ENCODE measurements around the gene GDF9. TPM values are rescaled to one million over a fixed set of nuclear protein-coding genes. Genes with fewer than 3 reads are reported as not detected.

Gene GDF9
- total RNA-seq, 1 experiment from 2014 or later: 0.24 TPM

GRCh38 chr5:132867046-132867451 lies 780 bp upstream of the GDF9 start:
- Histone ChIP-seq H2BK15ac (ENCODE audit: low read depth, low read length) (no peak overlapping the region), H3K4me1 (ENCODE audit: insufficient read depth, low read length) (peaks cover 5% of the 10 kb centered on the region; the same call in 1 of the 2 replicates), H3K9me3 (ENCODE audit: control insufficient read depth, low read depth, low read length) (no peaks in the 10 kb centered on the region), H3K4ac (ENCODE audit: low read depth, low read length) (no peak overlapping the region), H3K4me2 (ENCODE audit: insufficient read depth, insufficient read length, low read length) (peak overlapping the region; percentile 94), H3K79me2 (ENCODE audit: insufficient read depth, low read length) (peaks cover 3% of the 10 kb centered on the region; the same call in 1 of the 2 replicates), H2AK5ac (ENCODE audit: insufficient read length, low read length) (no peak overlapping the region), H4K20me1 (ENCODE audit: control insufficient read depth, insufficient read depth, insufficient read length) (no peaks in the 10 kb centered on the region), H2BK12ac (ENCODE audit: insufficient read length, low read depth, low read length) (no peak overlapping the region), H4K8ac (replicated peaks; ENCODE audit: insufficient read length, low read depth, low read length) (no peak overlapping the region), H3K27ac (ENCODE audit: insufficient read length, low read depth, low read length) (no peak overlapping the region), H3K27me3 (ENCODE audit: insufficient read depth, low read length) (no peaks in the 10 kb centered on the region), H2BK5ac (ENCODE audit: insufficient read length, low read length) (no peak overlapping the region), H2BK120ac (ENCODE audit: low read depth, low read length, poor library complexity, severe bottlenecking) (no peak overlapping the region), H3K23me2 (ENCODE audit: insufficient read length, low read depth, low read length, poor library complexity, severe bottlenecking) (peaks cover 9% of the 10 kb centered on the region), H3K18ac (ENCODE audit: insufficient read length, low read depth, low read length) (peak overlapping the region; percentile 53), H3K23ac (ENCODE audit: insufficient read length, low read depth, low read length) (no peak overlapping the region), H4K91ac (ENCODE audit: insufficient read length, low read depth, low read length) (no peak overlapping the region), H2AFZ (ENCODE audit: low read length) (no peak overlapping the region), H3K14ac (ENCODE audit: insufficient read depth, low read length) (peak overlapping the region; percentile 77), H3T11ph (ENCODE audit: low read length) (no peak overlapping the region), H3K9ac (ENCODE audit: extremely low read depth, insufficient read length, low read length) (peak overlapping the region; percentile 84), H4K5ac (ENCODE audit: insufficient read length, low read depth, low read length) (no peak overlapping the region), H3K56ac (ENCODE audit: insufficient read length, low read depth, low read length) (no peak overlapping the region), H2BK20ac (ENCODE audit: low read depth, low read length, poor library complexity, severe bottlenecking) (no peak overlapping the region), H3K79me1 (ENCODE audit: insufficient read depth, low read depth, low read length, poor library complexity, severe bottlenecking) (no peaks in the 10 kb centered on the region)
- Mint-ChIP-seq H3K36me3 (ENCODE audit: insufficient read depth in 1 of 3, low read depth in 3 of 3) (peaks cover 15 to 33% (median 24%) of the 10 kb centered on the region in 3 experiments), H3K27me3 (ENCODE audit: low read depth) (peaks cover 2% of the 10 kb centered on the region; the same call in 1 of the 2 replicates), H3K4me3 (peak overlapping the region; percentile 99), H3K9me3 (peaks cover 0 to 4% of the 10 kb centered on the region in 2 experiments; a peak in 1 of 5 replicates), H3K27ac (peak overlapping the region; percentile 100; a peak in 6 of 7 replicates), H3K4me1 (peaks cover 21 to 24% of the 10 kb centered on the region in 2 experiments)
- no CpG with 5 or more reads among the region's 13 CpGs for WGBS (ENCODE audit: extremely low coverage, insufficient read length, low lambda C conversion rate)
- no peak for TF ChIP-seq CTCF (conservative IDR thresholded peaks at IDR 0.05)
- no peak for DNase-seq
